HepG2 (cell line): ENCODE measurements around the gene NOSIP. TPM values are rescaled to one million over a fixed set of nuclear protein-coding genes. Genes with fewer than 3 reads are reported as not detected.

Source experiments
- ATF6 ChIP-seq: sonication (generic); formaldehyde crosslinking; conservative IDR thresholded peaks from 2 replicates; pipeline ENCODE4 v1.4.0; 2020; ENCODE audit warnings: missing genetic modification reagents
- CAMTA2 ChIP-seq: sonication (generic); formaldehyde crosslinking; IDR thresholded peaks from 2 replicates; pipeline ENCODE4 v1.4.0; 2020; ENCODE audit warnings: mild to moderate bottlenecking, missing genetic modification reagents, borderline replicate concordance
- FOXJ3 ChIP-seq: sonication (generic); formaldehyde crosslinking; IDR thresholded peaks from 2 replicates; pipeline ENCODE4 v1.4.0; 2020; ENCODE audit warnings: missing genetic modification reagents, mild to moderate bottlenecking, borderline replicate concordance
- FOXO4 ChIP-seq: sonication (generic); formaldehyde crosslinking; conservative IDR thresholded peaks from 2 replicates; pipeline ENCODE4 v1.8.1; 2023; ENCODE audit warnings: missing genetic modification reagents
- IKZF4 ChIP-seq: sonication (generic); formaldehyde crosslinking; IDR thresholded peaks from 2 replicates; pipeline ENCODE4 v1.5.1; 2020; ENCODE audit warnings: borderline replicate concordance, mild to moderate bottlenecking, low read depth, missing genetic modification reagents; ENCODE audit errors: not compliant biosample characterization
- MAF1 ChIP-seq: sonication (generic); formaldehyde crosslinking; IDR thresholded peaks from 2 replicates; pipeline ENCODE4 v1.5.0; 2020; ENCODE audit warnings: missing genetic modification reagents, borderline replicate concordance
- MTA3 ChIP-seq: sonication (generic); formaldehyde crosslinking; IDR thresholded peaks from 2 replicates; pipeline ENCODE4 v1.4.0; 2020; ENCODE audit warnings: missing genetic modification reagents
- RBAK ChIP-seq: sonication (generic); formaldehyde crosslinking; IDR thresholded peaks from 2 replicates; pipeline ENCODE4 v1.5.1; 2020; ENCODE audit warnings: mild to moderate bottlenecking, missing genetic modification reagents
- RELA ChIP-seq: sonication (generic); formaldehyde crosslinking; IDR thresholded peaks from 2 replicates; pipeline ENCODE4 v1.4.0; 2020; ENCODE audit warnings: missing genetic modification reagents
- SNAPC4 ChIP-seq: sonication (generic); formaldehyde crosslinking; IDR thresholded peaks from 2 replicates; pipeline ENCODE4 v1.4.0; 2020; ENCODE audit warnings: mild to moderate bottlenecking, missing genetic modification reagents
- SRY ChIP-seq: sonication (generic); formaldehyde crosslinking; IDR thresholded peaks from 2 replicates; pipeline ENCODE4 v1.8.0; 2022; ENCODE audit warnings: mild to moderate bottlenecking, missing genetic modification reagents
- TBX3 ChIP-seq: fragments of 450-650 bp; IDR thresholded peaks from 2 replicates; pipeline ENCODE4 v1.6.1; 2017; ENCODE audit warnings: antibody characterized with exemption, mild to moderate bottlenecking, inconsistent platforms, borderline replicate concordance
- ZNF260 ChIP-seq: sonication (generic); formaldehyde crosslinking; IDR thresholded peaks from 2 replicates; pipeline ENCODE4 v1.4.0; 2020; ENCODE audit warnings: missing genetic modification reagents, low read depth, mild to moderate bottlenecking, borderline replicate concordance
- ZNF720 ChIP-seq: sonication (generic); formaldehyde crosslinking; IDR thresholded peaks from 2 replicates; pipeline ENCODE4 v1.4.0; 2020; ENCODE audit warnings: missing genetic modification reagents
- ZNF841 ChIP-seq: sonication (generic); formaldehyde crosslinking; IDR thresholded peaks from 2 replicates; pipeline ENCODE4 v1.8.1; 2023; ENCODE audit warnings: missing genetic modification reagents, borderline replicate concordance
- ZSCAN31 ChIP-seq: sonication (generic); formaldehyde crosslinking; IDR thresholded peaks from 2 replicates; pipeline ENCODE4 v1.5.0; 2020; ENCODE audit warnings: low read depth, mild to moderate bottlenecking, missing genetic modification reagents
- polyA plus RNA-seq, 8 experiments: library from polyadenylated mRNA; depleted of rRNA in 3 of 8; stranded (reverse) in 7 of 8; unstranded in 1 of 8; fragments of >200 nt; fragmentation: Illumina TruSeq in 4 of 8; extraction: Trizol in 4 of 8; gene quantifications; 2 replicates each; pipeline versions ENCODE4 v1.2.1 to v1.2.3, GENCODE V29; 2011 to 2016; ENCODE audit warnings: low read depth in 4 of 8, missing spikeins in 1 of 8, mixed read lengths in 1 of 8; ENCODE audit not compliant: insufficient read depth in 1 of 8
- total RNA-seq, 5 experiments: library from RNA; depleted of rRNA; stranded (reverse); fragments of >200 nt; fragmentation: Illumina TruSeq; extraction: Trizol; gene quantifications; 2 replicates each; pipeline ENCODE4 v1.2.3, GENCODE V29; 2016; ENCODE audit warnings: low read depth in 1 of 5
- TF ChIP-seq, protein P1 (sequence below): sonication (generic); IDR thresholded peaks from 2 replicates; pipeline ENCODE4 v1.6.1; 2016; ENCODE audit warnings: low read depth, borderline replicate concordance

Gene NOSIP
- total and polyA plus RNA-seq, 2 of the 13 experiments (the other 11 are each of a cell fraction or from before 2014, with no cell fraction given) = 54.3 to 78.0 TPM

DNA sequence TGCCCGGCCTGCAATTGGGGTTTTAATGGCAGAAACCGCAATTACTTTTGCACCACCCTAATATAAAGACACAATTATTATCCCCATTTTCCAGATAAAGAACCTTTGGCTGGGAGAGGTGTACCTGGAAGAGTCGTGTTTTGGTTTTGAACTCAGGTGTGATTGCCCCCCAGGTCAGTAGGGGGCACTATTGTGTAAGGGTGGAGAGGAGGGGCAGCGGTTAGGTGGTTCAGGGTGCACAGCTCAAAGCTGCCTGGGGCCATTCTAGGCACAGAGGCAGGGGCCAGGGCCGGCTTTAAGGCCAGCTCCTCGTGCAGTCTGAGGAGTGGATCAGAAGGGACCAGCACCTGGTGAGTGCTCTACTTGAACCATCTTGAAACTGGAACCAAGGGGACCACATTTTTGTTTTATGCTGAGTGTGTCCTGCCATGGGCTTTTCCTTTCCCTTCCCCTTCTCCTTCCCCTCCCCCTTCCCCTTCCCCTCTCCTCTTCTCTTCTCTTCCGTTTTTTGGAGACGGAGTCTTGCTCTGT is 73.7 kb downstream of the NOSIP start (continued):
- TF ChIP-seq FOXO4 (CRISPR knock-in tag) (no peak), SRY (CRISPR knock-in tag) (no peak), IKZF4 (CRISPR knock-in tag) (no peak), ZNF841 (no peak), ZSCAN31 (CRISPR knock-in tag) (no peak), FOXJ3 (CRISPR knock-in tag) (no peak), RELA (CRISPR knock-in tag) (peak; percentile 57; the same call in 1 of the 2 replicates), ATF6 (CRISPR knock-in tag) (no peak), RBAK (CRISPR knock-in tag) (no peak), SNAPC4 (CRISPR knock-in tag) (no peak), ZNF260 (no peak), TBX3 (no peak), MAF1 (no peak), CAMTA2 (CRISPR knock-in tag) (no peak), MTA3 (CRISPR knock-in tag) (no peak), ZNF720 (CRISPR knock-in tag) (no peak)
- TF ChIP-seq, protein P1, sequence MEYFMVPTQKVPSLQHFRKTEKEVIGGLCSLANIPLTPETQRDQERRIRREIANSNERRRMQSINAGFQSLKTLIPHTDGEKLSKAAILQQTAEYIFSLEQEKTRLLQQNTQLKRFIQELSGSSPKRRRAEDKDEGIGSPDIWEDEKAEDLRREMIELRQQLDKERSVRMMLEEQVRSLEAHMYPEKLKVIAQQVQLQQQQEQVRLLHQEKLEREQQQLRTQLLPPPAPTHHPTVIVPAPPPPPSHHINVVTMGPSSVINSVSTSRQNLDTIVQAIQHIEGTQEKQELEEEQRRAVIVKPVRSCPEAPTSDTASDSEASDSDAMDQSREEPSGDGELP = no peak
